Dedifferentiated amniotic fluid mesenchymal stem cell (primary cell): Measurements from ENCODE around the gene HPCA.
"Not testable (repeated sequence)": the region's sequence is repeated elsewhere in the genome, so short reads cannot be mapped to it uniquely, and the experiment has no call there.

Source experiments
- DNase-seq: peaks from one replicate; pipeline ENCODE4 v3.0.0-alpha.2; 2016; ENCODE audit errors: extremely low spot score

HPCA gene

DNA sequence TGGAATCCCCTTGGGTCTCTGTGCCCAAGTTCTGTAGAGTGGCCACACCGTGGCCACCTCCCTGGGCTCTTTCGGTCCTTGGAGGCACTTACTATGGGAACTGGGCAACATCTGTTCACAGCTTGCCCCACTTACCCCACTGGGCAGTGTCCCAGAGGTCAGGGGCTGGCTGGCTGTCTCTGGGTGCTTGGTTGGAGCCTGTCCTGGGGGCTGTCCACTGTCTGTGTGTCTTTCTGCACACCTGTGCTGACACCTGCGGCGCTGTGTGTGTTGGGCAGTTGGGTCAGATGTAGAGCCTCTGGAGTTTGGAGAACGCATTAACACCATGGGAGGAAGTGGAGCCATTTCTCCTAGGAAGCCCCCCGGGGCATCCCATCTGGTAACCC, 16.2 kb downstream of the HPCA start:
- DNase-seq: no peak

DNA sequence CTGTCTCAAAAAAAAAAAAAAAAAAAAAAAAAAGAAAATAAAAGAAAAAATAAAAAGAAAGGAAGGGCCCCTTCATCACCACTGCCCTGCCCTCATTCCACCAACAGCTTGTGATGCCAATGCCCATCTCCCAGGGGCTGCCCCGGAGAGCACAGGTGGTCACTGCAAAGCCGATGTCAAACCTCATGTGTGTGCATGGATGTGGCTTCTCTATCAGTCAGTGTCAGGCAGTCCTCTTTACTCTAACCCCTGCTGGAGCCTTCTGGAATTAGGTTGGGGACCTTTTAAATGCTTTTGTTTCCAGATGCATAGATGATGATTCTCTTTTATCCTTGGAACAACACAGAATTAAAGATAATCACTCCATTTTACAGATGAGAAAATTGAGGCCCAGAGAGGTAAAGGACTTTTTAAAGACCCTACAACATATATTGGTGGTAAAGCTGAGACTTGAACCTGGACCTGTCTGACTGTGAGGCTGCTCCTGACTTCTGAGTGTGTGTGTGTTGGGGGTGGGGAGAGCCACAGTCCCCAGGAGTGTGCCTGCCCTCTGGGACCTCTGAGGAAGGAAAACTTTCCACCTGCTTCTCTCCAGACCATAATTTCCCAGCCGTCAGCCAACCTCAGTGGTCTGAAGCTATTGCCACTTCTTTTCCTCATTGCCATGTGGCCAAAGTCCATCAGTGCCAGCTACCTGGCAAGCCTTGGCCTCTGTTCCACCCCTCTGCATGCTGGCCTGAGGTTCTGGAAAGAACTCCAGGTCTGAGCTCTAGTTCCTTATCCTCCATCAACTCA, 17.9 kb downstream of the HPCA start:
- DNase-seq: no peak

DNA sequence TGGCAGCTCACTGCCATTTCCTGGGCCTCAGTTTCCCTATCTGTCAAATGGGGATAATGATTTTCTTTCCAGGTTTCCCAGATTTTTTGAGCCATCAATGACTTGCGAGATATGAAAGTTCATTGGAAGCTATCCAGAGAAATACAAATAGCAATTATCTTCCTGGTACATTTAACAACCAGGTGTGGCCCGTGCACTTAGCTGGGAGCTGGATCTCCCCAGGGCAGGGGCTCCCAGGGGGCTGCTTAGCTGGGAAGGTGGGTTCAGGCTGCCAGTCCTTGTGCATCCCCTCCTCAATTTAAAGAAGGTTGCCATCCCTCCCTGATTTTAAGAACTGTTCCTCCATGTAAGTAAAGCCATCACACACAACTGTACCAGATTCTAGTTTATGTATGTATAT, 18.5 kb downstream of the HPCA start:
- DNase-seq: no peak

DNA sequence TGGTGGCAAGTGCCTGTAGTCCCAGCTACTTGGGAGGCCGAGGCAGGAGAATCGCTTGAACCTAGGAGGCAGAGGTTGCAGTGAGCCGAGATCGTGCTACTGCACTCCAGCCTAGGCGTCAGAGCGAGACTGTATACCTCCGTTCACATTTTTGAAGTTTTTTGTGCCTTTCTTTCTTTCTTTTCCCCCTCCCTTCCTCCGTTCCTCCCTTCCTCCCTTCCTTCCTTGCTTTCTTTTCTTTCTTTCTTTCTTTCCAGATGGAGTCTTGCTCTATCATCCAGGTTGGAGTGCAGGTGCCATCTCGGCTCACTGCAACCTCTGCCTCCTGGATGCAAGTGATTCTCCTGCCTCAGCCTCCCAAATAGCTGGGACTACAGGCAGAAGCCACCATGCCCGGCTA, 19.3 kb downstream of the HPCA start:
- DNase-seq: not testable (repeated sequence)

DNA sequence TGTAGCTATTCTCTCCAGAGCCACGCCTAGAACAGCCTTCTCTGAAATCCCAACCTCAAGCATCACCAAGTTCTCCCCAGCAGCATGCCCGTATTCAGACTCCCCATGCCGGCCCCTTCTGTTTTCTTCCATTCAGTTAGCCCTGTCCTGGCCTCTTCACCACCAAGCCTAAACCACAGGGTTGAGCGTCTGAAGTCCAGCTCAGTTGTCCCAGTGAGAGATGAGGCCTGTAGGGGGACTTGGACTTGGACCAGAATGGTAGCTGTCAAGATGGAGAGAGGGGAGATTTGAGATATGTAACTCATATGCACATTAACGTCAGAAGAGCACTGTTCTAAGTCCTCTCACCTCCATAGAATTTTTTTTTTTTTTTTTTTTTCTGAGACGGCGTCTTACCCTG, 20.4 kb downstream of the HPCA start:
- no peak for DNase-seq

DNA sequence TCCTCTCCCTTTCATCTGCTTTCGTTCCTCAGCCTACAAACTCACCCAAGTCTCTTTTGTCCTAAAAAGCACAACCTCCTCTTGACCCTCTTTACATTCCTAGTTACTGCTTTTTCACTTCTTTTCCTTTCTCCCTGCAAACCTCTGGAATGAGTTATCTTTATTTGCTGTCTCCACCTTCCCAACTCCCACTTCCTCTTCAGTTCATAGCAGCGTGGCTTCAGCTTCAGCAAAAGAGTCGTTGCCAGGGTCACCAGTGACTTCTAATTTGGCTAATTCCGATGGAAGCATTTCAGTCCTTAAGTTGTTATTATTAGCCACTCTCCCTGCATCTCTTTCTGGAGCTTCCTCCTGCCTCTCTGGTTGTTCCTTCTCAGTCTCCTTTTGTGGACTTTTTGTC, 21.1 kb downstream of the HPCA start:
- DNase-seq: no peak

DNA sequence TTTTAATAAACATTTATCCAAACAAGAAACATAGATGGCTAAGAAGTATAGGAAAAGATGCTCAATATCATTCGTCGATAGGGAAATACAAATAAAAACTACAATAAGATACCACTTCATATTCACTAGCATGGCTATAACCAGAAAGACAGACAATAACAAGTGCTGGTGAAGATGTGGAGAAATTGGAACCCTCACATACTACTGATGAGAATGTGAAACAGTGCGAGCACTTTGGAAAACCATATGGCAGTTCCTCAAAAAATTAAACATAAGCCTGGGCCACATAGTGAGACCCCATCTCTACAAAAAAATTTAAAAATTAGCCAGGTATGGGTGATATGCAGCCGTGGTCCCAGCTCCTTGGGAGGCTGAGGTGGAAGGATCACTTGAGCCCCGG, 24.0 kb downstream of the HPCA start:
- DNase-seq: no peak

DNA sequence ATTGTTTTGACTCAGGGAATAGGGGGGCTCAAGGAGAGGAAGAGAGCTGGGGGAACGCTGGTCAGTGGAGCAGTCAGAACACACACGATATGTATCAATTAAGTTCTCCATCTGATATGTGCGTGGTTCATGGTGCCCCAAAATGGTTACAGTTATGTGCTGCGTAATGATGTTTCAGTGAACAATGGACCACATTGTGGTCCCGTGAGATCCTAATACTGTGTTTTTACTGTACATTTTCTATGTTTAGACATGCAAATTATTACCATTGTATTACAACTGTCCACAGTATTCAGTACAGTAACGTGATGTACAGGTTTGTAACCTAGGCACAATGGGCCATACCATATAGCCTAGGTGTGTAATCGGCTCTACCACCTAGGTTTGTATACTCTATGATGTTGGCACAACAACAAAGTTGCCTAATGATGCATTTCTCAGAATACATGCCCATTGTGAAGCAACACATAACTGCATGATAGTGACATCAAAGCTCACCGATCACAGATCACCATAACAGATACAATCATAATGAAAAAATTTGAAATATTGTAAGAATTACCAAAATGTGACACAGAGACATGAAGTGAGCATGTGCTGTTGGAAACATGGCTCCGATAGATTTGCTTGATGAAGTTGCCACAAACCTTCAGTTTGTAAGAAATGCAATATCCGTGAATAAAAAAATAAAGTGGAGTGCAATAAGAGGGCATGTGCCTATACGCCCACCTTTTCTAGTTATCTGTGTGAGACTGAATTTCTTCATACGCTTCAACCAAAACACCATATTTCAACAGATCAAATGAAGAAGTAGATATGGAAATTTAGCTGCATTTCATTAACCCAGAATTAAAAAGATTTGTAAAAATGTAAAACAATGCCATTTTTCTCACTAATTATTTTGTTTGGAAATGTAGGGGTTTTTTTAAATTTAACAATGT, 29.7 kb downstream of the HPCA start:
- DNase-seq: no peak

DNA sequence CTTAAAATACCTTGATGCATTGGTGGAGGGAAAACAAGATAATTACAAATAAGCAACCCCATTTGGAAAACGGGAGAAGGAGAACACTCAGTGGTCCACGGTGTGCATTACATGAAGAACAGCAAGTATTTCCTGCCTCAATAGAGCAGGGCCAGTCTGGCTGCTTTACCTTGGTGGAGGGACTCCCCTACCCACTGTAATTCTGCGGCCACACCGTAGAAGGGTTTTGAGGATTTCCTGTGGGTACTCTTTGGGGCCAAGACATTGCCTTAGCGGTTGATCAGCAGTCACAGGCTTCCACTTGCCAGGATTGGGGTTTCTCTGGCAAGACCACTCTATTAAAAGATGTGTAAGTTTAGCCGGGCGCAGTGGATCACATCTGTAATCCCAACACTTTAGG, 31.2 kb downstream of the HPCA start:
- no peak for DNase-seq

DNA sequence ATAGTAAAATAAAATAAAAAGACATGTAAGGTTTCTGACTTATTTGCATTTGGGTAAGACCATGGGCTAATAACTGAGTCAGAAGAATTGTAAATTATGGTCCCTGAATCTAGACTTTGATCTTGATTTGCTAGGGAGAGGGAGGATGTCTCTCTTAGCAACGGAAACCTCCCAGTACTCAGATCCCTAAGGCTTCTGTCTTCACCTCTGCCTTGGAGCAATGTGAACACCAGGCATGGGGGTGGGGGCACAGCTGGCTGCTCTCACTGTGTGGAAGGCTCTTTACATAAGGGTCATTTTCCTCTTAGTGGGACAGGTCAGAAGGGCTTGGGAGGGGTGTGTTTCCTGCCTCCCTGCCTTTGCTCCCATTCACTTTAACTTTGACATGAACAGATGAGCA, 31.9 kb downstream of the HPCA start:
- DNase-seq: no peak

DNA sequence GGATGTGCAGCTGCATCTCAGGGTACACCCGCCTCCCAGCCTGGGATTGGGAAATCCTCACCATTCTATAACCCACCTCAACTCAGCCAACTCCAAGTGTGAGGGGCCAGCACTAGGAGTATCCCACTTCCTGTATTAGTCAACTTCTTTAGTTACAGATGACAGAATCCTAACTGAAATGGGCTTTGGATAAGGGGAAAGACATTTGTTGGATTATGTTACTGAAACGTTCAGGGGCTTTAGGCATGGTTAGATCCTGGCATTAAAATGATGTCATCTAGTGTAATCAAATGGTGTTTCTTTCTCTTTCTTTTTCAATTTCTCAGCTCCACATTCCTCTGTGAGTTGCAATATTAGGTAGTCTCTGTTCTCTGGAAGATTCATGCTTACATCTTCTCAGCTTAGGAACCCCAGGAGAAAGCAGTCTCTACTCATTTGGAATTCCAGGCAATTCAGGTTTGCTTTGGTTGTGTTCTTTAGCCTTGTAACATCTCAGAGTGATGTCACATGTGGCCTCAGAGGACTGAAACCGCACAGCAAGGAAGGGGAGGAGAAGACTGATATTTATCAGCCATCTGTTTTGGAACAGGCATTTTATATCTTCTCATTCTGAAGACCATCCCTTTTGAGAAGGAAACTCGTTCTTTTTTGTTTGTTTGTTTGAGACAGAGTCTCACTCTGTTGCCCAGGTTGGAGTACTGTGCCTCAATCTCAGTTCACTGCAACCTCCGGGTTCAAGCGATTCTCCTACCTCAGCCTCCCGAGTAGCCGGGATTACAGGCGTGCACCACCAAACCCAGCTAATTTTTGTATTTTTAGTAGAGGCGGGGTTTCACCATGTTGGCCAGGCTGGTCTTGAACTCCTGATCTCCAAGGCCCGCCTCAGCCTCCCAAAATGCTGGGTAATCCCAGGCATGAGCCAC, 33.8 kb downstream of the HPCA start:
- DNase-seq: peak; percentile 74

DNA sequence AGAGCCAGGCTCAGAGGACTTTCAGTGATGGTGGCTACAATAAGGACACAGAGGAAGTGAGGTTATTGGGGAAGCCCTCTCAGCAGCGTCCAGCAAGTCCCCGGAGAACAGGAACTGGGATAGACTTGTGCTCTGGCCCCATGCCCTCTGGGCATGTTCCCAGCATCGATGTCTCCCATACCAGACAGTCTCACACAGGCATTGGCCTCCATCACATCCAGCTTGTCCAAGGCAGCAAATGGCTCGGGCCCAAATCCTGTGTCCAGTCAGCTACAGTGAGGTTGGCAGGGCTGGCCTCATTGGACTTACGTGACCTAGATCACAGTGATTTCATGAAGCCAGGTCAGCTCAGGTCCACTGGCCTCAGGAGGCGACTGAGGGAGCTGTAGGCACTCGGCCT, 34.5 kb downstream of the HPCA start:
- DNase-seq: no peak

DNA sequence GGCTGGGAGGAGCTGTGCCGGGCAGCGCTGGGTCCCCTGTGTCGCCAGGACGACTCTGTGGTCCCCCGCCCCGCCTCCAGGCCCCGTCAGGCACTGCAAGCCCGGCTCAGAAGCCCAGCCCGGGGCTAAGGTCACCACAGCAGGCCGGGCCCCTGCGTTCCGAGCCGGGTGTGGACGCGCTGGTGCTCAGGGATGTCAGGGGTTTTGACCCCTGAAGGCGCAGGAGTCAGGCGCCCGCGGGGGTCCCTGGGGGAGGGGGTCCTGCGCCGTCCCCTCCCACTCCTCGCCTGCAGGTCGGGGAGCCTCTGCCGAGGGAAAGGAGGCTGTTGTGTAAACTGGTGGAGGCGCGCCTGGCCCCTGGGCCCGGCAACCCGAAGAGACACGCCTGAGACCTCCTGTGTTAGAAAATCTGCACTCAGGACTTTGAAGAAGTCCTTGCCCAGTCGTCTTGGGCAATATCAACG, 38.6 kb downstream of the HPCA start:
- DNase-seq: no peak

DNA sequence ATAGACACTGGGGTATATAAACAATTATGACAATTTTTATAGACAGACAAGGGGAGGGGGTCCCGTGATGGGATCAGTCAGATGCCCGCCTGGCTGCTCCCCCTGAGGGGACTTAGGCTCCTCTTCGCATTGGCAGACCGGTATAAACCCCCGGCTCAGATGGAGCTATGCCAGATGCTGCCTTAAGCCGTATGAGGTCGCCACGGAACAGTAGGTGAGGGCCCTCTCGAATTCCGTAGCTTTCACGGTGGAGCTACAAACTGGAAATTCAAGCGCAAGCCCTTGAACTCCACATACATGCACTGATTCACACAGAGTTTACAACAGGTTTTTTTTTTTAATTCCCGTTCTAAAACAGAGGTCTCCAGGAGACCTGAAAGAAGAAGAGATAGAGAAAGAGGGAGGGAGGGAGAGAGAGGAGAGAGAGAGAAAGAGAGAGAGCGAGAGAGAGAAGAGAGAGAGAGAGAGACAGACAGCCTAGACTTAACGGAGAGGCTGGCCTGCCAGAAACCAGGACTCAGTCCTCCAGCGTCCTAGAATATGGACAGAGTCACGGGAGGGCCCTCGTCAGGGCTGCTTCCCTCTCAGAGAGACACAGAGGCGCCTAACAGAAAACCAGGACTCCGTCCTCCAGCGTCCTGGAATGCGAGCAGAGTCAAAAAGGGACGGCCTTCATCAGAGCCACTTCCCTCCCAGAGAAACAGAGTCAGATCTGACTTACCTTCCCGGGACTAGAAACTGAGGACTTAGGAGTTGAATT, 39.3 kb downstream of the HPCA start:
- no peak for DNase-seq

DNA sequence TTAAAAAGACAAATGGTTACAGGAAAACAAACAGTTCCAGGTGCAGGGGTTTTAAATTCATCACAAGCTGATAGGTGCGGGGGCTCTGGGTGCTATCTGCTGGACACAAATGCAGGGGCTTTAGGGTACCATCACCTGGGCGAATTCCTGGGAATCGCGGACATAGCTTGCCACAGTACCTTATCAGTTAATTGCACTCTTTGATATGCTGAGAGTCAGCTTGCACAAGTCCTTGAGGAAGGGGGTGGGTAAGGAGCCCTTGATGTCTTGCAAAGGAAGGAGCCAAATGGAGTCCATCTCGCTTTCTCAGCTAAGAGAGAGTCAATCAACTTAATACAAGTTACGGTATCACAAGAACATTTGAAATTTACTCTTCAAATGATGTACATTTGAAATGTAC, 40.3 kb downstream of the HPCA start:
- no peak for DNase-seq

DNA sequence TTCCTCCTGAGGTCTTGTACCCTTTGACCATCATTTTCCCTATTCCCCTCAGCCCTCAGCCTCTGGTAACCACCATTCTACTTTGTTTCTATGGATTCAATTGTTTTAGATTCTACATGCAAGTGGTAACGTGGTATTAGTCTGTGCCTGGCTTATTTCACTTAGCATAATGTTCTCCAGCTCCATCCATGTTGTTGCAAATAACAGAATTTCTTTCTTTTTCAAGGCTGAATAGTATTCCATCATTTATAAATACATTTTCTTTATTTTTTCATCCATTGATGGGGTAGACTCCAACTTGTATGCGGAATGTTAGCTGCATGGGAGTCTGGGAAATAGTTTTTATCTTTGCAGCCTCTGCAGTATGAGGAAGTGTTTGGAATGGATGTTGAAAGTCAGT, 41.1 kb downstream of the HPCA start:
- DNase-seq: no peak

DNA sequence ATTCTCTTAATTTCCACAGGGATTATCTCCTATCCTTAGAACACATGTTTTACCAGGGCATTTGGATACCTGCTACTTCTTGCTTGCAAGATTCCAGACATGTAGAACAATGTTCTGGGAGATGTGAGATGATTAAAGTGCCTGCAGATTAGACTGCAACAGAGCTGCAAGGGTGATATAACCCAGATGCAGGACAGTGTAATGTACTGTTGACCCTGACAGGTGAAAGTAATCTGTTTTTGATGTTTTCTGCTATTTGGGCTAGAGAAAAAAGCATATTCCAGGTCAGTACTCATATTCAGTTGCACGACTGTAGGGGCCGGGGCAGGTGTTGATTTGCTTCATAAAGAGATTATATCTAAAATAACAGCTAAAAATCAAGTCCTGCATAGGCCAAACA, 42.0 kb downstream of the HPCA start:
- no peak for DNase-seq

DNA sequence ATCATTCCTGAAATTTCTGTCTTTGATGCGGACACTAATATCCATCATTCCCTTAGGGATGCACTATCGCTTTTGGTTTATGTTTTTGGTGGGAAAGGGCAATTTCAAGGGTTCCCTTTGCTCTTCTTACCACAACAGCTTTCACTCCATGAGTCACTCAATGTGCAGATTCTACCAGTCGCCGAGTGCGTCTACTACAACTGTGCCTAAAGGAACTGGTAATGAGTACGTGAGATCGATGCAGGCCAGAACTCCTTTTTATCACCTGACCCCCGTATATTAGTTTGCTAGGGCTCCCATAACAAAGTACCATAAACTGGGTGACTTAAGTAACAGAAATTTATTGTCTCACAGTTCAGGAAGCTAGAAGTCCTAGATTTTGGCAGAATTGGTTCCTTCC, 42.4 kb downstream of the HPCA start:
- DNase-seq: no peak

DNA sequence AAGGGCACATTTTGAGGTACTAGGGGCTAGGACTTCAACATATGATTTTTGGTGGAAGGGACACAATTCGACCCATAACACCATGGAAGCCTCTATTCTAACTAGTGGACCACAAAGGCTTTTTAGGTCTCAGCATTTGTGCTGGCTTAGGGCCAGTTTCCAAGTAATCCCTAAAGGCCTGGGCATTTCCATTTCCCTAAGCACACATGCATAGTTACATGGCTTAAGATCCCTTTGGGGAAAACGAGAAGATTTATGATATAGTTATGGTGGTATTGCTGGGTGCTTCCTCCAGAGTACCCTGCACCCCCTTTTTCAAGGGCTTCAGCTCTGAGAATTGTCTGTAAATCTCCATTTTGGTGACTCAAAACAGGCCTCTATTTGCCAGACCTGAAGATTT, 43.1 kb downstream of the HPCA start:
- DNase-seq: no peak

DNA sequence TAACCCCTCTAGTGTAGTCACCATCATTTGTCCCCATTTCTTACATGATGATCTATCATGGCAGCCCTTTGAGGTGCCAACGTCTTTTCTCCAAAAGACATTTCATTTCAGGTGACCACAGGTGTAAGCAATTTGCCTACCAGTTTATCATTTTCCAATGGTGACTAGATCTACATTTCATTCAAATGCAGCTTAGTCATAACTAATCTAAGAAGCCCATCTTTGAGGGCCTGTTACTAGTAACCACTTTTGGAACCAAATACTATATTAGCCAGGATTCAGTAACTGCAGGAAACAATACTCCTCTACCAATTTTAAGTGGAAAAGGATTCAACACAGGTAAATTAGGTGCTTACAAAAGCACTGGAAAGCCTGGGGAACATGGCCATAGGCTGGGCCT, 45.5 kb downstream of the HPCA start:
- no peak for DNase-seq

DNA sequence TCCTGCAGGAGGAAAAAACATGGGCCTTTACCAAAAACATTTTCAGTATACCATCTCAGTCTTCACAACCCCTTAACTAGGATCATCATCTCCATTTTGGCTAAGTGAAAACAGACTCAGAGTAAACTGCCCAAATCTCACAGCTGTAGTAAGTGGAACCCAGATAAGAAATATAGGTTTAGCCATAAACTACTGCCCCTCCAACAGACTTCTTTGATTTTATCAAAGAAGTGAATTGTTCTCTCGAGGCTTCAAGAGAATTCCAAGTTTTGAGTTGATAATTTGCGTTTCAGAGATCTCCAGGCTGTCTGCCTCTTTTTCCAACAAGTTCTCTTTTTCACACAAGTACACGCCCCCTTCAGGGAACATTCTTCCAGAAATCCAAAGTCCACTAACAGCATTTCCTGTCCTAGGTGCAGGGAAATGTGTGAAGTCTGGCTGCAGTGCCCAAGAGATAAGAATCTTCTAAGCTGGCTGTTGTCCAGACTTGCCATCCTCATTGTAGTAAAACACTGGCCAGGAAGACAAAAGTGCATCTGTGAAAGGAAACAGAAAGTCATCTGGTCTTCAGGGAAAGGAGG, 47.5 kb downstream of the HPCA start:
- no peak for DNase-seq
